ENCODE results near the gene FDCSP. TPM values are rescaled to one million over a fixed set of nuclear protein-coding genes. Genes with fewer than 3 reads are reported as not detected.

FDCSP gene
- total RNA-seq, 1 experiment from 2014 or later, result not detected

DNA sequence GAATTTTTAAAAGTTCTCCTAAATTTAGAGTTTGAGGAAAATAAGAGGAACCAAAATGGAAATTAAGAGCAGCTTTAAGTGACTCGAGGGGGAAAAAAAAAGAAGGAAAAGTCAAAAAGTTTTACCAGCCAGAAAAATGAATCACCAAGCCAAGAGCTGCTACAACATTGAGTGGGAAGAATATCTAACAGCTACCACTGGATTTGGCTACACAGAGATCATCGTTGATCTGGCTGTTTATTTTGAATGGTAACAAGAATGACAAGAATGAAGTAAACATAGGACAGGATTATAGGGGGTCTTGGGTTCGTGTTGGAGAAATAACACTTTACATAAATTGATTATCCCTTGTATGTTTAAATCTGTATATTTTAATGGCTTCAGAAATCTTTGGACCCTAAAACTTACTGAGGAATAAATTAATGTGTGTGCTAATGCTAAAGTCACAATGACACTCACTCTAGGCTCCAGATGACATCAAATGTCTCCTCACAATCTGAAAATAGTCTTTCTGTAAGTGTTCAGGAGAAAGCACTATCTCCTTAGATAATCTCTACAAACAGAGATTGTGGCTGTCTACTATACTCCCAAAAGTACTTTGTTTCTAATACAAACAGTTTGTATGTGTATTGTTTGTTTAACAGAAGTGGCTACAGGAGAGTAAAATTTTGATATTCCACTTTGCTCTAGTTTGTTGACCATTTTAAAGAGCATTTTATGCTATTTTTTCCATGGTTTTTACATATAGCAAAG, 13.4 kb downstream of the FDCSP start:
- Histone ChIP-seq H4K91ac (ENCODE audit: insufficient read length, low read depth, low read length) (no peak overlapping the region), H3K79me1 (ENCODE audit: insufficient read depth, low read depth, low read length, poor library complexity, severe bottlenecking) (no peaks in the 10 kb centered on the region), H4K5ac (ENCODE audit: insufficient read length, low read depth, low read length) (no peak overlapping the region), H2AFZ (ENCODE audit: low read length) (no peak overlapping the region), H2BK12ac (ENCODE audit: insufficient read length, low read depth, low read length) (no peak overlapping the region), H3K18ac (ENCODE audit: insufficient read length, low read depth, low read length) (no peak overlapping the region), H4K20me1 (ENCODE audit: control insufficient read depth, insufficient read depth, insufficient read length) (no peaks in the 10 kb centered on the region), H2BK5ac (ENCODE audit: insufficient read length, low read length) (no peak overlapping the region), H2BK20ac (ENCODE audit: low read depth, low read length, poor library complexity, severe bottlenecking) (no peak overlapping the region), H3K79me2 (ENCODE audit: insufficient read depth, low read length) (no peaks in the 10 kb centered on the region), H4K8ac (replicated peaks; ENCODE audit: insufficient read length, low read depth, low read length) (no peak overlapping the region), H3K27me3 (ENCODE audit: insufficient read depth, low read length) (no peaks in the 10 kb centered on the region), H3K23me2 (ENCODE audit: insufficient read length, low read depth, low read length, poor library complexity, severe bottlenecking) (no peaks in the 10 kb centered on the region), H3T11ph (ENCODE audit: low read length) (no peak overlapping the region), H3K4me1 (ENCODE audit: insufficient read depth, low read length) (no peaks in the 10 kb centered on the region; the same call in 1 of the 2 replicates), H3K9me3 (ENCODE audit: control insufficient read depth, low read depth, low read length) (no peaks in the 10 kb centered on the region), H2BK120ac (ENCODE audit: low read depth, low read length, poor library complexity, severe bottlenecking) (no peak overlapping the region), H2BK15ac (ENCODE audit: low read depth, low read length) (no peak overlapping the region), H3K27ac (ENCODE audit: insufficient read length, low read depth, low read length) (no peak overlapping the region), H3K23ac (ENCODE audit: insufficient read length, low read depth, low read length) (no peak overlapping the region), H3K14ac (ENCODE audit: insufficient read depth, low read length) (no peak overlapping the region), H2AK5ac (ENCODE audit: insufficient read length, low read length) (no peak overlapping the region), H3K4ac (ENCODE audit: low read depth, low read length) (no peak overlapping the region), H3K56ac (ENCODE audit: insufficient read length, low read depth, low read length) (no peak overlapping the region), H3K9ac (ENCODE audit: extremely low read depth, insufficient read length, low read length) (no peak overlapping the region), H3K4me2 (ENCODE audit: insufficient read depth, insufficient read length, low read length) (no peak overlapping the region)
- H3K27ac Mint-ChIP-seq, result no peak overlapping the region
- no peaks in the 10 kb centered on the region for H3K36me3 Mint-ChIP-seq (ENCODE audit: insufficient read depth in 1 of 3, low read depth in 3 of 3)
- no peak for TF ChIP-seq CTCF (conservative IDR thresholded peaks at IDR 0.05)
- H3K9me3 Mint-ChIP-seq, result no peaks in the 10 kb centered on the region
- no CpG with 5 or more reads among the region's 3 CpGs for WGBS (ENCODE audit: extremely low coverage, insufficient read length, low lambda C conversion rate)
- H3K27me3 Mint-ChIP-seq (ENCODE audit: low read depth), result no peaks in the 10 kb centered on the region
- DNase-seq, result no peak
- no peaks in the 10 kb centered on the region for H3K4me1 Mint-ChIP-seq
- no peak overlapping the region for H3K4me3 Mint-ChIP-seq

All from H9 (cell line).